ENCODE measurements around the gene TUBB3.
"Not testable (repeated sequence)": the region's sequence is repeated elsewhere in the genome, so short reads cannot be mapped to it uniquely, and the experiment has no call there.

The TUBB3 gene

DNA sequence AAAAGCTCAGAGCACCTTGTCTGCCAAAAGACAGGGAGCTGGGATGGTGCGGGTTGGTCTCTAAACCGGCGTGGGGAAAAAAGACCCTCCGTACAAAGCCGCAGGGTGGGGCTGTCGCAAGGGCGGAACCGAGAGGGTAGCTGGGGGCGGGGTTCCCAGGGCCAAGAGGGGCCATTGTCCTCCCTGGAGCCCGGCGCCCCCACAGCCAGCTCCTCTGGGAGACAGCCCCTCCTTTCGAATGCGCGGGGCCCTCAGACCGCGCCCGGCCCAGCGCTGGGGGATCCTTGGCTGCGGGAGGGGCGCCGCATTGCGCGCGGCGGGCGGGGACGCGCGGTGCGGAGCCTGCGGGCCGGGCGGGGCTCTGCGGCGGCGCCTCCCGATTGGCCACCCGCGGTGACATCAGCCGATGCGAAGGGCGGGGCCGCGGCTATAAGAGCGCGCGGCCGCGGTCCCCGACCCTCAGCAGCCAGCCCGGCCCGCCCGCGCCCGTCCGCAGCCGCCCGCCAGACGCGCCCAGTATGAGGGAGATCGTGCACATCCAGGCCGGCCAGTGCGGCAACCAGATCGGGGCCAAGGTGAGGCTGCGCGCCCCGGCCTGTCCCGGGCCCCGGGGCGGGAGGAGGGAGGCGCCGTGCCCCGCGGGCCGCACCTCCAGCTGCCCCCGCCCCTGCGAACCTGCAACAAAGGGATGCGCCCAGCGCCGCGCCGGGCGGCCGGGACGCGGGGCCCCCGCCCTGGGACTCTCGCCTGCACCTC is at the start of gene TUBB3:
Gene TUBB3 (plus strand): TSS at position 459 of the 756 bp plus-strand sequence. CDS start 60 bp downstream, at position 519.
- TF ChIP-seq, protein P1, sequence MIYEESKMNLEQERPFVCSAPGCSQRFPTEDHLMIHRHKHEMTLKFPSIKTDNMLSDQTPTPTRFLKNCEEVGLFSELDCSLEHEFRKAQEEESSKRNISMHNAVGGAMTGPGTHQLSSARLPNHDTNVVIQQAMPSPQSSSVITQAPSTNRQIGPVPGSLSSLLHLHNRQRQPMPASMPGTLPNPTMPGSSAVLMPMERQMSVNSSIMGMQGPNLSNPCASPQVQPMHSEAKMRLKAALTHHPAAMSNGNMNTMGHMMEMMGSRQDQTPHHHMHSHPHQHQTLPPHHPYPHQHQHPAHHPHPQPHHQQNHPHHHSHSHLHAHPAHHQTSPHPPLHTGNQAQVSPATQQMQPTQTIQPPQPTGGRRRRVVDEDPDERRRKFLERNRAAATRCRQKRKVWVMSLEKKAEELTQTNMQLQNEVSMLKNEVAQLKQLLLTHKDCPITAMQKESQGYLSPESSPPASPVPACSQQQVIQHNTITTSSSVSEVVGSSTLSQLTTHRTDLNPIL (CRISPR knock-in tag; IDR thresholded peaks at IDR 0.05; ENCODE audit: low read depth): no peak
- TF ChIP-seq ZNF70 (CRISPR knock-in tag; IDR thresholded peaks at IDR 0.05) (0 out of 2 replicates have a peak, but pooled peaks have one; percentile 28), TCF4 (CRISPR knock-in tag; IDR thresholded peaks at IDR 0.05; ENCODE audit: borderline replicate concordance) (no peak), GLIS3 (CRISPR knock-in tag; IDR thresholded peaks at IDR 0.05) (0 out of 2 replicates have a peak, but pooled peaks have one; percentile 32)
- TF ChIP-seq, protein P2, sequence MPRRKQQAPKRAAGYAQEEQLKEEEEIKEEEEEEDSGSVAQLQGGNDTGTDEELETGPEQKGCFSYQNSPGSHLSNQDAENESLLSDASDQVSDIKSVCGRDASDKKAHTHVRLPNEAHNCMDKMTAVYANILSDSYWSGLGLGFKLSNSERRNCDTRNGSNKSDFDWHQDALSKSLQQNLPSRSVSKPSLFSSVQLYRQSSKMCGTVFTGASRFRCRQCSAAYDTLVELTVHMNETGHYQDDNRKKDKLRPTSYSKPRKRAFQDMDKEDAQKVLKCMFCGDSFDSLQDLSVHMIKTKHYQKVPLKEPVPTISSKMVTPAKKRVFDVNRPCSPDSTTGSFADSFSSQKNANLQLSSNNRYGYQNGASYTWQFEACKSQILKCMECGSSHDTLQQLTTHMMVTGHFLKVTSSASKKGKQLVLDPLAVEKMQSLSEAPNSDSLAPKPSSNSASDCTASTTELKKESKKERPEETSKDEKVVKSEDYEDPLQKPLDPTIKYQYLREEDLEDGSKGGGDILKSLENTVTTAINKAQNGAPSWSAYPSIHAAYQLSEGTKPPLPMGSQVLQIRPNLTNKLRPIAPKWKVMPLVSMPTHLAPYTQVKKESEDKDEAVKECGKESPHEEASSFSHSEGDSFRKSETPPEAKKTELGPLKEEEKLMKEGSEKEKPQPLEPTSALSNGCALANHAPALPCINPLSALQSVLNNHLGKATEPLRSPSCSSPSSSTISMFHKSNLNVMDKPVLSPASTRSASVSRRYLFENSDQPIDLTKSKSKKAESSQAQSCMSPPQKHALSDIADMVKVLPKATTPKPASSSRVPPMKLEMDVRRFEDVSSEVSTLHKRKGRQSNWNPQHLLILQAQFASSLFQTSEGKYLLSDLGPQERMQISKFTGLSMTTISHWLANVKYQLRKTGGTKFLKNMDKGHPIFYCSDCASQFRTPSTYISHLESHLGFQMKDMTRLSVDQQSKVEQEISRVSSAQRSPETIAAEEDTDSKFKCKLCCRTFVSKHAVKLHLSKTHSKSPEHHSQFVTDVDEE (CRISPR knock-in tag; IDR thresholded peaks at IDR 0.05): 0 out of 2 replicates have a peak, but pooled peaks have one; percentile 10
- TF ChIP-seq, protein P3, sequence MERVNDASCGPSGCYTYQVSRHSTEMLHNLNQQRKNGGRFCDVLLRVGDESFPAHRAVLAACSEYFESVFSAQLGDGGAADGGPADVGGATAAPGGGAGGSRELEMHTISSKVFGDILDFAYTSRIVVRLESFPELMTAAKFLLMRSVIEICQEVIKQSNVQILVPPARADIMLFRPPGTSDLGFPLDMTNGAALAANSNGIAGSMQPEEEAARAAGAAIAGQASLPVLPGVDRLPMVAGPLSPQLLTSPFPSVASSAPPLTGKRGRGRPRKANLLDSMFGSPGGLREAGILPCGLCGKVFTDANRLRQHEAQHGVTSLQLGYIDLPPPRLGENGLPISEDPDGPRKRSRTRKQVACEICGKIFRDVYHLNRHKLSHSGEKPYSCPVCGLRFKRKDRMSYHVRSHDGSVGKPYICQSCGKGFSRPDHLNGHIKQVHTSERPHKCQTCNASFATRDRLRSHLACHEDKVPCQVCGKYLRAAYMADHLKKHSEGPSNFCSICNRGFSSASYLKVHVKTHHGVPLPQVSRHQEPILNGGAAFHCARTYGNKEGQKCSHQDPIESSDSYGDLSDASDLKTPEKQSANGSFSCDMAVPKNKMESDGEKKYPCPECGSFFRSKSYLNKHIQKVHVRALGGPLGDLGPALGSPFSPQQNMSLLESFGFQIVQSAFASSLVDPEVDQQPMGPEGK (CRISPR knock-in tag; IDR thresholded peaks at IDR 0.05; ENCODE audit: borderline replicate concordance): no peak

DNA sequence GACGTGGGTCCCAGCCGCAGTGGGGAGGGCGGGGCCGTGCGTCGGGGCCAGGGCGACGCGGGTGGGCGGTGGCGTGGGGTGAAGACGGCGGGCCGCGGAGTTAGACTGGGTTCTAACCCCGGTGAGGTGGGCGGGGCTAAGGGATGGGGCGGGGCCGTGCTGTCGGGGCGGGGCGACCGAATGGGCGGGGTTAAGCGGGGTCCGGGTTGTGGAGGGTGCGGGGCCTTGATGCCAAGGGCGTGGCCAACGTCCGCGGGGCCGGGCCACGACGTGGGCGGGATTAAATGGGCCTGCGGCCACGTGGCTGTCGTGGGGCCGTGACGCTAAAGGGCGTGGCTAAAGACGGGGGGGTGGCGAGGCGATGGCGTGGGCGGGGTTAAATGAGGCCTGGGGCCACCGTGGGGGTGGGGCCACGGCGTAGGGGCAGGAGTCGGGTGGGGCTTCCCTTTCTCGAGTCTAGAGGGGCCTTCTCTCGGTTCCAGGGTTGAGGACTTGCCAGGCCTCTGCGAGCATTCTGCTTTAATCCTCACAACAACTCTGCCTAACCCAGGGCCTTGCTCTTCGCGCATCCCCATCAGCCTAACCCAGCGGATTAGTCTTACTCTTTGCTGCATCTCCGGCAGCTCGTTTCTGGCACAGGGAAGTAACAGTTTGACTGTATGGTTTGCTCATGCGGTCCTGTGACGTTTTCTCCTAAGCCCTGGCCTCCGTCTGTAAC is 49.0 kb upstream of the TUBB3 start:
- no peak for TF ChIP-seq CSDC2 (CRISPR knock-in tag; IDR thresholded peaks at IDR 0.05)
- TF ChIP-seq OSR1 (CRISPR knock-in tag; IDR thresholded peaks at IDR 0.05): no peak
- no peak for TF ChIP-seq ZNF8 (CRISPR knock-in tag; IDR thresholded peaks at IDR 0.05)
- TF ChIP-seq, protein P3 (CRISPR knock-in tag; IDR thresholded peaks at IDR 0.05; ENCODE audit: borderline replicate concordance): peak; percentile 67; the same call in 1 of the 2 replicates
- no peak for TF ChIP-seq SNAI2 (CRISPR knock-in tag; IDR thresholded peaks at IDR 0.05)
- TF ChIP-seq, protein P1 (CRISPR knock-in tag; IDR thresholded peaks at IDR 0.05; ENCODE audit: low read depth): no peak
- TF ChIP-seq ZFP3 (CRISPR knock-in tag; IDR thresholded peaks at IDR 0.05): peak; percentile 88
- no peak for TF ChIP-seq ZFP30 (CRISPR knock-in tag; IDR thresholded peaks at IDR 0.05)
- no peak for TF ChIP-seq ARNTL (CRISPR knock-in tag; IDR thresholded peaks at IDR 0.05; ENCODE audit: borderline replicate concordance, low read depth)
- TF ChIP-seq RARB (CRISPR knock-in tag; IDR thresholded peaks at IDR 0.05): no peak
- TF ChIP-seq ZC3H10 (CRISPR knock-in tag; IDR thresholded peaks at IDR 0.05): no peak
- TF ChIP-seq, protein P4, sequence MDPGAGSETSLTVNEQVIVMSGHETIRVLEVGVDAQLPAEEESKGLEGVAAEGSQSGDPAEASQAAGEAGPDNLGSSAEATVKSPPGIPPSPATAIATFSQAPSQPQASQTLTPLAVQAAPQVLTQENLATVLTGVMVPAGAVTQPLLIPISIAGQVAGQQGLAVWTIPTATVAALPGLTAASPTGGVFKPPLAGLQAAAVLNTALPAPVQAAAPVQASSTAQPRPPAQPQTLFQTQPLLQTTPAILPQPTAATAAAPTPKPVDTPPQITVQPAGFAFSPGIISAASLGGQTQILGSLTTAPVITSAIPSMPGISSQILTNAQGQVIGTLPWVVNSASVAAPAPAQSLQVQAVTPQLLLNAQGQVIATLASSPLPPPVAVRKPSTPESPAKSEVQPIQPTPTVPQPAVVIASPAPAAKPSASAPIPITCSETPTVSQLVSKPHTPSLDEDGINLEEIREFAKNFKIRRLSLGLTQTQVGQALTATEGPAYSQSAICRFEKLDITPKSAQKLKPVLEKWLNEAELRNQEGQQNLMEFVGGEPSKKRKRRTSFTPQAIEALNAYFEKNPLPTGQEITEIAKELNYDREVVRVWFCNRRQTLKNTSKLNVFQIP (CRISPR knock-in tag; IDR thresholded peaks at IDR 0.05; ENCODE audit: borderline replicate concordance, low read depth): no peak
- TF ChIP-seq, protein P2 (CRISPR knock-in tag; IDR thresholded peaks at IDR 0.05): no peak
- TF ChIP-seq GLIS3 (CRISPR knock-in tag; IDR thresholded peaks at IDR 0.05): no peak
- TF ChIP-seq, protein P5, sequence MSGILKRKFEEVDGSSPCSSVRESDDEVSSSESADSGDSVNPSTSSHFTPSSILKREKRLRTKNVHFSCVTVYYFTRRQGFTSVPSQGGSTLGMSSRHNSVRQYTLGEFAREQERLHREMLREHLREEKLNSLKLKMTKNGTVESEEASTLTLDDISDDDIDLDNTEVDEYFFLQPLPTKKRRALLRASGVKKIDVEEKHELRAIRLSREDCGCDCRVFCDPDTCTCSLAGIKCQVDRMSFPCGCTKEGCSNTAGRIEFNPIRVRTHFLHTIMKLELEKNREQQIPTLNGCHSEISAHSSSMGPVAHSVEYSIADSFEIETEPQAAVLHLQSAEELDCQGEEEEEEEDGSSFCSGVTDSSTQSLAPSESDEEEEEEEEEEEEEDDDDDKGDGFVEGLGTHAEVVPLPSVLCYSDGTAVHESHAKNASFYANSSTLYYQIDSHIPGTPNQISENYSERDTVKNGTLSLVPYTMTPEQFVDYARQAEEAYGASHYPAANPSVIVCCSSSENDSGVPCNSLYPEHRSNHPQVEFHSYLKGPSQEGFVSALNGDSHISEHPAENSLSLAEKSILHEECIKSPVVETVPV (CRISPR knock-in tag; IDR thresholded peaks at IDR 0.05): no peak
- no peak for TF ChIP-seq TOX (CRISPR knock-in tag; IDR thresholded peaks at IDR 0.05; ENCODE audit: borderline replicate concordance)
- peak; percentile 80 for ATAC-seq

More for the DNA sequence above, at the start of gene TUBB3:
- ATAC-seq: peak; percentile 28

DNA sequence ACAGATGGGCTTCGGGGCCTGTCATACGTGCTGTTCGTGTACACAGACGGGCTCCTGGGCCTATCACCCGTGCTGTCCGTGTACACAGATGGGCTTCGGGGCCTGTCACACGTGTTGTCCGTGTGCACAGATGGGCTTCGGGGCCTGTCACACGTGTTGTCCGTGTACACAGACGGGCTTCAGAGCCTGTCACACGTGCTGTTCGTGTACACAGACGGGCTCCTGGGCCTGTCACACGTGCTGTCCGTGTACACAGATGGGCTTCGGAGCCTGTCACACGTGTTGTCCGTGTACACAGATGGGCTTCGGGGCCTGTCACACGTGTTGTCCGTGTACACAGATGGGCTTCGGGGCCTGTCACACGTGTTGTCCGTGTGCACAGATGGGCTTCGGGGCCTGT is 44.0 kb upstream of the TUBB3 start:
- ATAC-seq: not testable (repeated sequence)
